ENCODE measurements around the gene FREM3. TPM values are rescaled to one million over a fixed set of nuclear protein-coding genes. Genes with fewer than 3 reads are reported as not detected.
"Not testable (repeated sequence)": the region's sequence is repeated elsewhere in the genome, so short reads cannot be mapped to it uniquely, and the experiment has no call there.

The FREM3 gene
- total RNA-seq, 1 experiment from 2014 or later = not detected

- DNase-seq (ENCODE audit: low spot score) = no peak
These were observed 114.9 kb downstream of the FREM3 start for GRCh38 chr4:143585548-143585947.

GRCh38 chr4:143581331-143581946 lies 119.0 kb downstream of the FREM3 start:
- no peak for DNase-seq (ENCODE audit: low spot score)

GRCh38 chr4:143575331-143575730 lies 125.1 kb downstream of the FREM3 start:
- no peak for DNase-seq (ENCODE audit: low spot score)

- no peak for DNase-seq (ENCODE audit: low spot score)
These were observed 136.0 kb downstream of the FREM3 start for GRCh38 chr4:143564472-143564871.

- DNase-seq (ENCODE audit: low spot score) = no peak
These were observed 140.7 kb downstream of the FREM3 start for GRCh38 chr4:143559757-143560147.

- no peak for DNase-seq (ENCODE audit: low spot score)
These were observed 141.4 kb downstream of the FREM3 start for GRCh38 chr4:143558823-143559756.

GRCh38 chr4:143558286-143558685 lies 142.2 kb downstream of the FREM3 start:
- DNase-seq (ENCODE audit: low spot score) = no peak

- no peak for DNase-seq (ENCODE audit: low spot score)
These were observed 144.8 kb downstream of the FREM3 start for GRCh38 chr4:143555676-143556075.

GRCh38 chr4:143554728-143555597 lies 145.5 kb downstream of the FREM3 start:
- DNase-seq (ENCODE audit: low spot score) = no peak

- no peak for DNase-seq (ENCODE audit: low spot score)
These were observed 150.5 kb downstream of the FREM3 start for GRCh38 chr4:143549928-143550327.

- DNase-seq (ENCODE audit: low spot score) = no peak
These were observed 160.8 kb downstream of the FREM3 start for GRCh38 chr4:143539670-143540023.

GRCh38 chr4:143538979-143539669 lies 161.4 kb downstream of the FREM3 start:
- DNase-seq (ENCODE audit: low spot score) = no peak

GRCh38 chr4:143531788-143532491 lies 168.5 kb downstream of the FREM3 start:
- DNase-seq (ENCODE audit: low spot score) = no peak

- no peak for DNase-seq (ENCODE audit: low spot score)
These were observed 169.1 kb downstream of the FREM3 start for GRCh38 chr4:143531380-143531779.

- not testable (repeated sequence) for DNase-seq (ENCODE audit: low spot score)
These were observed 172.4 kb downstream of the FREM3 start for GRCh38 chr4:143528046-143528445.

Other genes starting within 250 kb of the FREM3 start
- gene SMARCA5, start 187.0 kb downstream of the FREM3 start, total RNA-seq (2014; rRNA removed; shearing (Covaris generic)) = 39.6 and 47.7 TPM in 2 replicates
- gene GYPE, start 204.9 kb upstream of the FREM3 start, total RNA-seq (2014; rRNA removed; shearing (Covaris generic)) = not detected in 2 replicates

Measured in A172 (cell line).